T-cell (primary cell): ENCODE measurements around the gene ZYX. TPM values are rescaled to one million over a fixed set of nuclear protein-coding genes. Genes with fewer than 3 reads are reported as not detected.

Experiments used
- ATAC-seq, 4 experiments: fragments of 200-7000 bp in 3 of 4; fragments of 150-1000 bp in 1 of 4; cut with Tn5 transposase; replicated peaks in 1 of 4; 1 replicate in 3 of 4; 2 replicates in 1 of 4; pipeline ENCODE4 v1.10.0; 2021; ENCODE audit warnings: moderate library complexity in 3 of 4, mild to moderate bottlenecking in 2 of 4, moderate number of reproducible peaks in 1 of 4
- CTCF ChIA-PET, 2 donors: fragments of 300-600 bp; sonication (Branson Sonifier 250); formaldehyde crosslinking; loops; one replicate each; lab custom pipeline; 2022; ENCODE audit warnings: antibody characterized with exemption in 2 of 2; lab: Charles Lee
- POLR2A ChIA-PET, 2 donors: fragments of 300-600 bp; sonication (Branson Sonifier 250); formaldehyde crosslinking; loops; one replicate each; lab custom pipeline; 2022; ENCODE audit warnings: antibody characterized with exemption in 2 of 2; lab: Charles Lee
- DNase-seq, 35 experiments: peaks; one replicate each; pipeline versions ENCODE4 v3.0.0 to v3.0.0-alpha.2; 2013 to 2023
- H3K27ac ChIP-seq: one replicate; pipeline ENCODE4 v1.5.1; 2013; ENCODE audit warnings: low read length
- H3K27me3 ChIP-seq, 2 experiments: replicated peaks in 1 of 2; 1 replicate in 1 of 2; 2 replicates in 1 of 2; pipeline versions ENCODE4 v1.6.1 to v1.7.0; 2013; ENCODE audit warnings: low read length in 1 of 2, mixed read lengths in 1 of 2; ENCODE audit not compliant: control insufficient read depth in 2 of 2, insufficient read depth in 2 of 2; ENCODE audit errors: extremely low read depth in 1 of 2
- H3K36me3 ChIP-seq, 2 donors: 1 replicate in 1 of 2; 2 replicates in 1 of 2; pipeline versions ENCODE4 v1.6.1 to v1.7.0; 2013; ENCODE audit warnings: low read length in 1 of 2; ENCODE audit not compliant: control insufficient read depth in 2 of 2, insufficient read depth in 1 of 2; ENCODE audit errors: extremely low read depth in 1 of 2
- H3K4me1 ChIP-seq, 2 experiments: 1 replicate in 1 of 2; 2 replicates in 1 of 2; pipeline versions ENCODE4 v1.6.1 to v1.7.0; 2013; ENCODE audit warnings: low read length in 2 of 2, mixed read lengths in 1 of 2; ENCODE audit not compliant: insufficient read depth in 2 of 2, control insufficient read depth in 1 of 2; ENCODE audit errors: extremely low read depth in 1 of 2
- H3K4me3 ChIP-seq, 2 donors: 1 replicate in 1 of 2; 2 replicates in 1 of 2; pipeline versions ENCODE4 v1.5.1 to v1.7.0; 2013; ENCODE audit warnings: mild to moderate bottlenecking in 2 of 2, low read length in 1 of 2, moderate library complexity in 1 of 2; ENCODE audit not compliant: control insufficient read depth in 1 of 2; ENCODE audit errors: extremely low read depth in 1 of 2
- H3K9me3 ChIP-seq: 2 replicates; pipeline ENCODE4 v1.7.0; 2013
- H3K27ac Mint-ChIP-seq, 2 donors: one replicate each; pipeline ENCODE4 v1.8.0; 2020 to 2021; ENCODE audit warnings: mild to moderate bottlenecking in 2 of 2, mixed read lengths in 2 of 2
- H3K27me3 Mint-ChIP-seq, 2 donors: one replicate each; pipeline ENCODE4 v1.8.0; 2021 to 2022; ENCODE audit warnings: mixed read lengths in 2 of 2
- H3K36me3 Mint-ChIP-seq: one replicate; pipeline ENCODE4 v1.8.0; 2021; ENCODE audit warnings: mixed read lengths
- H3K4me1 Mint-ChIP-seq, 3 donors: one replicate each; pipeline ENCODE4 v1.8.0; 2020 to 2022; ENCODE audit warnings: mixed read lengths in 3 of 3, mild to moderate bottlenecking in 1 of 3
- H3K4me3 Mint-ChIP-seq, 3 donors: one replicate each; pipeline ENCODE4 v1.8.0; 2020 to 2022; ENCODE audit warnings: mild to moderate bottlenecking in 3 of 3, mixed read lengths in 3 of 3, moderate library complexity in 3 of 3
- H3K9me3 Mint-ChIP-seq, 3 donors: one replicate each; pipeline ENCODE4 v1.8.0; 2020 to 2022; ENCODE audit warnings: mixed read lengths in 3 of 3
- WGBS: methylation state at CpG from one replicate; pipeline ENCODE4 v1.1.5; 2013; ENCODE audit warnings: missing lambda C conversion rate; ENCODE audit not compliant: insufficient coverage; 5-methylcytosine and 5-hydroxymethylcytosine counted together
- total RNA-seq, 35 experiments: library from RNA in 6 of 35; stranded (reverse) in 6 of 35; fragments of 120-200 nt in 1 of 35; gene quantifications; one replicate each; pipeline versions ENCODE4 v1.2.1 to v1.2.4 and lab custom pipeline; 2013 to 2026

ZYX gene
- total RNA-seq, 5 donors from 2014 or later (not counting 1 experiment from before 2014, with no cell fraction given) = 107 to 186 (median 159) TPM

DNA sequence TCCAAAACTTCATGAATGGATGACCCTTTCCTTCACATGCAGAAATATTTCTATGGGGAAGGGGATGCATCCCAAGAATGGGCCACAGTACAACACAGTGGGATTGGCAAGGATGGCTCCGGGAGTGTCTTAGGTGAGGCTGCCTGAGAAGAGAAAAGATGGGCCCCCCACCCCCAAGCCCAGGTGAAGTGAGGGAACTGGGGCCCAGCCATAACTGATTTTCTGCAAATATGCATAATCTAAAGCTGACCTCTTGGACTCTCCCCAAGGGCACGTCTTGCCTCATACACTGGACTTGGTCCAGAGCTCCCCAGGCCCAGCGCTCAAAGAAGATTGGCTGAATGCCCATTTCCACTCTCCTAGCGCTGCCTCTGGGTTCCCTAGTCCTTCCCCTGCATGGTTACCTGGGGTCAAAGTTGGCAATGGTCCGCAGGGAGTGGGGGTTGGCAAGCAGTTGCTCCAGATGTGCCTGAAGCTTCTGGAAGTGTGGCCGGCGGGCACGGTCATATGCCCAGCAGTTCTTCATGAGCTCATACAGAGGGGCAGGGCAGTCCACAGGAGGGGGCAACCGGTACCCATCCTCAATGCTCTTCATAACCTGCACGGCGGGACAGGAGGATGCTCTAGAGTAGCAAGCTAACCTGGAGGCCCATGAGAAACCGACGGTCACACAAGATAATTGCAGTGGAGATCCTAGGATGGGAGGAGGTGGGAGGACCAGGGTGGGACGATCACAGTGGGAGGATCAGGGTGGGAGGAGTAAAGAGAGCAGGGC, 12.3 kb downstream of the ZYX start:
- Mint-ChIP-seq H3K36me3 (peaks cover 27% of the 10 kb centered on the region), H3K4me1 (peaks cover 17 to 29% (median 22%) of the 10 kb centered on the region in 3 donors), H3K9me3 (no peaks in the 10 kb centered on the region), H3K27ac (peak overlapping the region; percentile 23 to 28), H3K27me3 (no peaks in the 10 kb centered on the region), H3K4me3 (no peak overlapping the region)
- H3K4me3 ChIP-seq = no peak overlapping the region
- 94% methylated on average over 7 of the region's 14 CpGs for WGBS
- H3K36me3 ChIP-seq = peaks cover 41 to 69% of the 10 kb centered on the region in 2 donors
- DNase-seq = no peak
- CTCF ChIA-PET = interaction anchor here in 1 of 2 donors (1.2 kb wide), 1 partner anchor 9 kb away, joined by 3 read pairs; no protein-coding TSS in a partner anchor
- H3K27ac ChIP-seq = no peak overlapping the region
- POLR2A ChIA-PET = no interaction called here
- peaks cover 0 to under 1% of the 10 kb centered on the region in 2 experiments for H3K27me3 ChIP-seq
- no peak for ATAC-seq
- H3K4me1 ChIP-seq = peaks cover 0 to 16% of the 10 kb centered on the region in 2 experiments
- H3K9me3 ChIP-seq = no peaks in the 10 kb centered on the region

GRCh38 chr7:143394068-143394467, 12.9 kb downstream of the ZYX start:
- H3K4me3 Mint-ChIP-seq = no peak overlapping the region
- DNase-seq (no peak), ATAC-seq (no peak)
- Histone ChIP-seq H3K27me3 (peaks cover 0 to 2% of the 10 kb centered on the region in 2 experiments), H3K4me1 (peaks cover 0 to 10% of the 10 kb centered on the region in 2 experiments), H3K27ac (no peak overlapping the region), H3K9me3 (no peaks in the 10 kb centered on the region), H3K36me3 (peaks cover 44 to 65% of the 10 kb centered on the region in 2 donors), H3K4me3 (no peak overlapping the region)
- peaks cover 16 to 28% (median 20%) of the 10 kb centered on the region in 3 donors for H3K4me1 Mint-ChIP-seq
- peak overlapping the region; percentile 18 to 28 for H3K27ac Mint-ChIP-seq
- POLR2A ChIA-PET = no interaction called here
- H3K36me3 Mint-ChIP-seq = peaks cover 25% of the 10 kb centered on the region
- WGBS = 100% methylated on average over 1 of the region's 6 CpGs
- no peaks in the 10 kb centered on the region for H3K27me3 Mint-ChIP-seq
- H3K9me3 Mint-ChIP-seq = no peaks in the 10 kb centered on the region
- CTCF ChIA-PET = interaction anchor here (0.9 to 1.2 kb wide), 2 partner anchors 8 to 14 kb away, joined by 3 read pairs; no protein-coding TSS in a partner anchor

DNA sequence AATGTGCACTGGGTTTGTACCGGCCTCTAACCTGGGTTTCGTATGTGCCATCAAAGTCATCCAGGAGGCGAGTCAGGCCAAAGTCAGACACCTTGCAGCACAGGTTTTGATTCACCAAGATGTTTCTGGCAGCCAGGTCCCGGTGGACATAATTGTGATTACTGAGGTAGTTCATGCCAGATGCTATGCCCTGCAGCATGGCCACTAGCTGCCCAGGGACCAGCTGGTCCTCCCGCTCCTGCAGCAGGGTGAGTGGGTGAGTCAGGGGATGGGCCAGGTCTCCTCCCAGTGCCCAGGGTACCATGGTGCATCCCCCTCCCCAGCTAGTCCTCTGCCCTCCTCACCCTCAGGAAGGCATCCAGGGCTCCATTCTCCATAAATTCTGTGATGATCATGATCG, 13.6 kb downstream of the ZYX start:
- H3K4me3 Mint-ChIP-seq = no peak overlapping the region
- no peaks in the 10 kb centered on the region for H3K9me3 ChIP-seq
- no peaks in the 10 kb centered on the region for H3K27me3 Mint-ChIP-seq

GRCh38 chr7:143395187-143396149, 14.3 kb downstream of the ZYX start:
- Histone ChIP-seq H3K4me3 (no peak overlapping the region), H3K36me3 (peaks cover 41 to 59% of the 10 kb centered on the region in 2 donors), H3K27ac (no peak overlapping the region), H3K9me3 (no peaks in the 10 kb centered on the region), H3K27me3 (peaks cover 0 to 2% of the 10 kb centered on the region in 2 experiments), H3K4me1 (peaks cover 0 to 8% of the 10 kb centered on the region in 2 experiments)
- ATAC-seq (no peak), DNase-seq (no peak)
- H3K4me1 Mint-ChIP-seq = peaks cover 8 to 16% (median 11%) of the 10 kb centered on the region in 3 donors
- H3K27me3 Mint-ChIP-seq = no peaks in the 10 kb centered on the region
- peaks cover 14% of the 10 kb centered on the region for H3K36me3 Mint-ChIP-seq
- no peaks in the 10 kb centered on the region for H3K9me3 Mint-ChIP-seq
- 74% methylated on average over 20 of the region's 21 CpGs for WGBS
- H3K27ac Mint-ChIP-seq = peak overlapping the region; percentile 60
- H3K4me3 Mint-ChIP-seq = no peak overlapping the region
- POLR2A ChIA-PET = no interaction called here
- CTCF ChIA-PET = no interaction called here

More for the DNA sequence above, 13.6 kb downstream of the ZYX start:
- Mint-ChIP-seq H3K9me3 (no peaks in the 10 kb centered on the region), H3K4me1 (peaks cover 11 to 21% (median 13%) of the 10 kb centered on the region in 3 donors), H3K27ac (peak overlapping the region; percentile 60), H3K36me3 (peaks cover 21% of the 10 kb centered on the region)
- Histone ChIP-seq H3K36me3 (peaks cover 44 to 63% of the 10 kb centered on the region in 2 donors), H3K27ac (no peak overlapping the region), H3K4me3 (no peak overlapping the region), H3K27me3 (peaks cover 0 to 2% of the 10 kb centered on the region in 2 experiments), H3K4me1 (peaks cover 0 to 8% of the 10 kb centered on the region in 2 experiments)
- ATAC-seq = no peak
- POLR2A ChIA-PET = no interaction called here
- CTCF ChIA-PET = interaction anchor here in 1 of 2 donors (0.5 to 0.9 kb wide), 2 partner anchors 14 to 22 kb away, joined by 3 to 4 read pairs; no protein-coding TSS in a partner anchor
- 79% methylated on average over 4 of the region's 6 CpGs for WGBS
- DNase-seq = no peak

GRCh38 chr7:143396182-143396581, 15.0 kb downstream of the ZYX start:
- Histone ChIP-seq H3K9me3 (no peaks in the 10 kb centered on the region), H3K27ac (no peak overlapping the region), H3K27me3 (peaks cover 0 to 2% of the 10 kb centered on the region in 2 experiments), H3K4me1 (peaks cover 0 to 8% of the 10 kb centered on the region in 2 experiments), H3K36me3 (peaks cover 36 to 53% of the 10 kb centered on the region in 2 donors), H3K4me3 (no peak overlapping the region)
- peaks cover 8 to 18% (median 11%) of the 10 kb centered on the region in 3 donors for H3K4me1 Mint-ChIP-seq
- ATAC-seq (no peak), DNase-seq (no peak)
- no peaks in the 10 kb centered on the region for H3K9me3 Mint-ChIP-seq
- H3K27me3 Mint-ChIP-seq = no peaks in the 10 kb centered on the region
- no peak overlapping the region for H3K4me3 Mint-ChIP-seq
- WGBS = 67% methylated on average over 3 of the region's 7 CpGs
- H3K27ac Mint-ChIP-seq = peak overlapping the region; percentile 20 to 58
- H3K36me3 Mint-ChIP-seq = peaks cover 19% of the 10 kb centered on the region
- POLR2A ChIA-PET = no interaction called here
- CTCF ChIA-PET = no interaction called here
